IPS DF 19.7 (cell line): ENCODE data around the gene RNF25.

Source experiments
- DNase-seq: peaks from one replicate; pipeline ENCODE4 v3.0.0-alpha.2; 2013; ENCODE audit warnings: low read depth, low spot score

RNF25 gene

DNA sequence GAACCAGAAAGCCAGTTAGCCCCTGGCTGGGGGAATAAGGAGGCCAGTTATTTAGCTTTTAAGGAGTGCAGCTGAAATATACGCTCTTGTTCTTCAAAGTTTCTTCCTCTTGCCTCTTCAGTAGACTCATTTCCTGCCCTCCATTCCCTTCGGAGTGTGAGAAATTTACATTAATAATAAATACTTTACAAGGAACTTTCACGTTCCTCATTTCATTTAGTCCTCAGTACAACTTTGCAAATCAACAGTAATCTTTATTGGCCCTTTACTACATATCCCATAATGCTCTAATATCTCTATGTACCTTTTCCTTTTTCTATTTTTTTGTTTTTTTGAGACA lies 48.5 kb downstream of the RNF25 start:
- no peak for DNase-seq

DNA sequence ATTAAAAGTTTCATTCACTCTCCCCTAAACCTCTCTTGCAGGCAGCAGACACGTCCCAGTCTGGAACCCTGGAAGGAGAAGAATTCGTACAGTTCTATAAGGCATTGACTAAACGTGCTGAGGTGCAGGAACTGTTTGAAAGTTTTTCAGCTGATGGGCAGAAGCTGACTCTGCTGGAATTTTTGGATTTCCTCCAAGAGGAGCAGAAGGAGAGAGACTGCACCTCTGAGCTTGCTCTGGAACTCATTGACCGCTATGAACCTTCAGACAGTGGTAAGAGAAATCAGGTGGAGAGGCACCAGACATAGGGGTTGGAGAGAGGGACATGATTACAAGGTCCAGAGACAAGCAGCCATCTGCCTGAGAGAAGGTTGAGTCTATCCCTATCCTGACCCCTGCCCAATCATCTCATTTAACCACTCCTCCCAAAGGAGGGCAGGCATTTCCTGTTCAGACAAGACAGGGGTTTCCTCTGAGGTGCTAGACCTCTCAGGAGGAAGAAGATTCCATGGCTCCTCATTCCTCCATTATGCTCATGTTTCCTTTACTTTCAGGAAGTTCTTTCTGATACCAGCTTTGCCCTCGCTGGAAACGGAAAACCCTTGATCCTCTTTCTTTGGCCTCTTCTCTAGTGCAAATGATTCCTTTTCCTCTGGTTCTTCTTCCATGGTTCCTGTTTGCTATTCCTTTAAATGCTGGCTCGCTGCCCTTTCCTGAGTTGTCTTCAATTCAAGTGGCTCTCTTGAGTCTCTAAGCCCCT lies 49.0 kb downstream of the RNF25 start:
- no peak for DNase-seq

DNA sequence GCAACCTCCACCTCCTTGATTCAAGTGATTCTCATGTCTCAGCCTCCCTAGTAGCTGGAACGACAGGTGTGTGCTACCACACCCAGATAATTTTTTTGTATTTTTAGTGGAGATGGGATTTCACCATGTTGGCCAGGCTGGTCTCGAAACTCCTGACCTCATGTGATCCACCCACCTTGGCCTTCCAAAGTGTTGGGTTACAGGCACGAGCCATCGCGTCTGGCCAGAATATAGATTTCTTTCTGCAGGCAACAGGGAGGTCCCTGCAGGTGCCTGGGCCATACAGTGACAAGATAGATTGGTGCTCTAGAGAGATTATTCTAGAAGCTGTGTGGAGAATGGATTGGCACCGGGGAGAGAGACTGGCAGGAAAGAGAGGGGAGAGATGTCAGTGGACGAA lies 50.8 kb downstream of the RNF25 start:
- DNase-seq = no peak

DNA sequence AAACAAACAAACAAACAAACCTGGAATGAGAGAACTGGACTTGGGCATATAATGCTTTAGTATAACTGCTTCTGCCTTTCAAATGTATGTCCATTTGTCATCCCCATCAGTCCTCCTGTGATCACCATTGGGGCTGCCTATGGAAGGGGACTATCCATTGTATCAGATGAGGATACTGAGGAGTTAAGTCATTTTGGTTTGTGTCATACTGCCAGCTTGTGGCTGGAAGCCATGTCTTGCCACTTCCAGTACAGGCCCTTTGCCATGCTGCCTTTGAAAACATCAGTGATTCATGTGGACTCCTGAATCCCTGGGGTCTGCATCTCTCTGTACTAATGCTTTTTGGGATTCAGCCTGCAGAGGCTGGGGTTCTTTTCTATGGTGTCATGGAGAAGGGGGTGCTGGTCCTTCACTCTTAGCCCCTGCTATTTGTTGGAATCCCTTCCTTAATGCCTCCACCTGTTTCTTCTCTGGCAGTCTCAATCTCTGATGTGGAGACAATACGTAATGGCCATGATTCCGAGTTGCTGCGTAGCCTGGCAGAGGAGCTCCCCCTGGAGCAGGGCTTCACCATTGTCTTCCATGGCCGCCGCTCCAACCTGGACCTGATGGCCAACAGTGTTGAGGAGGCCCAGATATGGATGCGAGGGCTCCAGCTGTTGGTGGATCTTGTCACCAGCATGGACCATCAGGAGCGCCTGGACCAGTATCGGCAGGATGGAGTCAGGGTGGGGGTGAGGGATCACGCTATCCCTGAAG lies 53.5 kb downstream of the RNF25 start:
- no peak for DNase-seq

DNA sequence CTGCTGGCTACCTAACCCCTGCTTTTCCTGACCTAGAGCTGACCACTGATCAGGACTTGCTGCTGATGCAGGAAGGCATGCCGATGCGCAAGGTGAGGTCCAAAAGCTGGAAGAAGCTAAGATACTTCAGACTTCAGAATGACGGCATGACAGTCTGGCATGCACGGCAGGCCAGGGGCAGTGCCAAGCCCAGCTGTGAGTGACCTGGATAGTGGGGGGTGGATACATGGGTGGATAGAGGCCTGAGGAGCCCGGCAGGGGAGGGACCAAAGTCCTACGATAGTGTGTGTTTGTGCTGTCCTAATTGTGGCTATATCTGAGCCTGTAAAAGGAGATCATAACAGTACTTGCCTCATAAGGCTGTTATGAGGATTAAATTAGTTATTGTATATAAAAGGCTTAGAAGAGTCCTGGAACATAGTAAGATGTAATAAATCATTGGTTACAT lies 55.9 kb downstream of the RNF25 start:
- DNase-seq = no peak
